Stimulated activated CD4-positive, alpha-beta T cell treated with anti-CD3 and anti-CD28 coated beads, Interleukin-15, amount 100 ng/mL, for 24 hours (primary cell): ENCODE data around the gene TRIM17.

Source experiments
- DNase-seq: peaks from one replicate; pipeline ENCODE4 v3.0.0-alpha.2; 2020

Gene TRIM17

DNA sequence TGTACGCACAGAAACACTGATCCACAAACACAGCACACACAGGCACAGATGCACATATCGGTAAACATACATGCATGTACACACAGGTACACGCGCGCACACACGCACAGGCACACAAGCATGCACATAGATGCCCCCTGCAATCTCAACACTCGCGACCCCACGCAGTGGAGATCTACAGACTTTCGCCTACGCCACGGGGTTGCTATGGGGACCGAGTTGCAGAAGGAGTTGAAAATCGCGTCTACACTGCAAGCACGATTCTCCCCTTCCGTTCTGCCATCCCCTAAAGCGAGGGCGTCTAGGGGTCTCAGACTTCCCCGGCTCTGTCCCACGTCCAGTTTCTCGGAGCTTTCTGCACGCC, 826 bp downstream of the TRIM17 start:
- DNase-seq: peak; percentile 39

DNA sequence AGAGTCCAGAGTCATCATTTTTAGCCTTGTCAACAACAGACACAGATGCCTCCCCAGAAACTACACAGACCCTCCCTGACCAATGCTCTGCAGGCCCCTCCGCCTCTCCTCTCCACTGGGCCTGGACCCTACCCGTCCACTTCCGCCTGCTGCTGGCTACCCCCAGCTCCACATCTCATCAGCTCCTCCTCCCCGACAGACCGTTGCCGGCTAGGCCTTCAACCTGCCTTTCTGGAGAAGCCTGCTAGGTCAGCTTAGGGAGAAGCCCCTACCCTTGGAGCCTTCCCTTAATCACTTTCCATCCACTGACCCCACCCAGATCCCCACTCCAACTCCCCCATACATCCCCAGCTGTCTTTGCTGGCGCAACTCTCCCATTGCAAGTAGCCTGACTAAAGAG, 1.4 kb downstream of the TRIM17 start:
- no peak for DNase-seq

DNA sequence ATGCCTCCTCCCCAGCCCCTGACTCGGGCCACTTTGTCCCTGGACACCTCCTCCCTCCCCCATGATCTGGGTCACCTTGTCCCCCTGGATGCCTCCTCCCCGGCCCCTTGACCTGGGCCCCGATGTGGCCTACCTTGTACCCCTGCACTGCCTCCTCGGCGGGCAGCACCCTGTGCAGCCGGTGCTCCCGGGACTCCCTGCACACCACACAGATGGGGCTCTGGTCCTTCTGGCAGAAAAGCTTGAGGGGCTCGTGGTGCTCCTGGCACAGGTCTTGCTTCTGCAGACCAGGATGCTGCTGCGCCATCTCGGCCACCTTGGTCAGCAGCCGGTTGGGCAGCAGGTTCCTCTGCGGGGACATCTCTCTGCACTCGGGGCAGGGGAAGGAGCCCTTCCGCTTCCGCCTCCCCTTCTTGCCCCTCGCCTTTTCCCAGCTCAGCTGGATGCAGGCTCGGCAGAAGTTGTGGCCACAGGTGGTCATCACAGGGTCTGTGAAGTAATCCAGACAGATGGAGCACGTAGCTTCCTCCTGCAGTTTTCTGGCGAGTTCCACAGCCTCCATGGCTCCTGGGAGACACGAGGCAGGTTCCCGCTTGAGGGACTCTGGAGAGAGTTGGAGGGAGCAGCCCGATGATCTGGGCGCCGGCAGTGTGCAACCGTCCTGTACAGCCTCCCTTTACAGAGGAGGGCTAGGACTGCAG, 2.0 kb downstream of the TRIM17 start:
- DNase-seq: no peak

DNA sequence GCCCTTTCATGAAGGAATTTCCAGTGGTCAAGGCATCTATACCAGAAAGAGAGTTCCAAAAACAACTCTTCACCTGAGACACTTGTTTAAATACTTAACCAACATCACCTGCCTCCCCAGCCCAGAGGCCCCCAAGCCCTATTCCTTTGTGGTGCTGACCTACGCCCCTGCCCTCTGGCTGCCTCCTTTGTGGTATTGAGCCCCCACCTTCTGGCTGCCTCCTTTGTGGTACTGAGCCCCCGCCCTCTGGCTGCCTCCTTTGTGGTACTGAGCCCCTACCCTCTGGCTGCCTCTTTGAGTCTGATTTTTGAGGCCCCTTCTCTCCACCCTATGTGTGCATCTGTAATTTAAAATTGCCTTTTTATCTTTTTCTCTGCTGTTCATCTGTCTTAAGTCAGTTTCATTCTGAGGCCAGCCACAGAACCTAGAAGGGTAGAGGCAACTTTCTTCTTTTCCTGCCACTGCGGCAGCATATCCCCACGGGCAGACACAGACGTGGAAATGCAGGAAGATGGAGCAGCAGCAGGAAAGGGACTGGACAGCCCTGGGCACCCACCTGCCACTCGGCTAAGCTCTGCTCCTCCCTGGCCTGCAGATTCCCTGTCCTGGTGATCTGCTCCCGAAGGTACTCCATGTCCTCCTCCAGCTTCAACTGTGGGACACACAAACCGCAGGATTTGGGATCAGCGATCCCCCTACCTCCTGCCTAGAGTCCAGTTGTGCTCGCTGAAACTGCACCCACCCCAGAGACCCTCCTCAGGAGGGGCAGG, 3.2 kb downstream of the TRIM17 start:
- no peak for DNase-seq

- no peak for DNase-seq
Measured at GRCh38 chr1:228411548-228412430, 4.9 kb downstream of the TRIM17 start.

GRCh38 chr1:228411121-228411520, 5.5 kb downstream of the TRIM17 start:
- no peak for DNase-seq

DNA sequence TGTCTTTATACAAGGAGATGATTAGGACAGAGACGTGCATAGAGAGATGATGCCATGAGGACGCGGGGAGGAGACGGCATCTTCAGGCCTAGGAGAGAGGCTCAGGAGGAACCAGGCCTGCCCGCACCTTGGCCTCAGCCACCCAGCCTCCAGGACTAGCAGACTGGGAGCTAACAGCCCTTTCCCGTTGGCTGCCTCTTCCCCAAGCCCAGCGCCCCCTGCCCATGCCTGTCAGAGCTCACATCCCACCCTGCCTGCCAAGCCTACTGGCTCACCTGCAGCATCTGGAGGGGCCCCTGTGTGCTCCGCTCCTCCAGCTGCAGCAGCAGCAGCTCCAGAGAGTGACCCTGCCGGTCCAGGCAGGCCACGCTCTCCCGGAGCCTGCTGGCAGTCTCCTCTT, 6.0 kb downstream of the TRIM17 start:
- DNase-seq: no peak

GRCh38 chr1:228410015-228410414, 6.6 kb downstream of the TRIM17 start:
- DNase-seq: no peak

- DNase-seq: no peak
Measured at GRCh38 chr1:228408869-228409805, 7.5 kb downstream of the TRIM17 start.

- DNase-seq: no peak
Measured at GRCh38 chr1:228408041-228408868, 8.4 kb downstream of the TRIM17 start.

DNA sequence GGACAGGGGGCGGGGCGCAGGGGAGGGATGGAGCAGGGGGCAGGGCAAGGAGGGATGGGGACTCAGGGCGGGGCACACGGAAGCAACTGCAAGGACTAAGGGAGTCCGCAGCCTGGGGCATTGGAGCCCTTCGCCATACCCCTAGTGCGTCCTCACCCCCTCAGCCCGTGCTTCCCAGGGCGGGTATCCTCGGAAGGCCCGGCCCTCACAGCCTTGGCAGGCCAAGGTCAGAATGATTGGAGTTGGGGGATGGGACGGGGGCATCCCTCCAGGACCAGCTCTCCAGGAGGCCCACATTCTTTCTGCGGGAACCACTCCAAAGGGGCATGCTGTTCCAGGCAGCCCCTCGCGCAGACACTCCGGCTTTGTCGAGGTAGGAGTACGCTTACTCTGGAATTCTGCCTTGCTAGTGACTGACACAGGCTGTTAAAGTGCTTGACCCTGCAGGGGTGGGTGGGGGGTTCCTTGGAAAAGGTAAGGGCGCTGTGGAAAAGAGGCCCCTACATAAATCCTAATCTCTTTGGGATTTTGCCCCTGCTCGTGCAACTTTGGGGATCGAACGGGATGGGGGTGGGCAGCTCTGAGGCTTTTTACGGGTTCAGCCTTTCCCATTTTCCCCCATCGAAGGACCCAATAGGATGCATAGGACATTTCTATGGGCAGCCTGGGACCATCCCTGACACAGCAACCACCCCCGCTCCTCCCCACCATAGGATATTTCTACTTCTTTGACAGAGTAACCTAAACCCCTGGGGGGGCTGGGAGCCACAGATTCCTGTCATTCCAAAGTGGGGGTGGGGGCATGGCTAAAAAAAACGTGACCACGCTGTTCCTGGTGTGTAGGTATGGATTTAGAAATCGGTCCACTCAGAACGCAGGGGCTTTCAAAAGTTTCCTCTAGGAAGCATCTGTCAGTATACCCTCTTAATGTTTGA, 9.3 kb downstream of the TRIM17 start:
- no peak for DNase-seq

- no peak for DNase-seq
Measured at GRCh38 chr1:228405979-228406228, 10.8 kb downstream of the TRIM17 start.

- no peak for DNase-seq
Measured at GRCh38 chr1:228405200-228405978, 11.3 kb downstream of the TRIM17 start.

- no peak for DNase-seq
Measured at GRCh38 chr1:228404107-228404720, 12.4 kb downstream of the TRIM17 start.

- DNase-seq: no peak
Measured at GRCh38 chr1:228403231-228403631, 13.4 kb downstream of the TRIM17 start.

DNA sequence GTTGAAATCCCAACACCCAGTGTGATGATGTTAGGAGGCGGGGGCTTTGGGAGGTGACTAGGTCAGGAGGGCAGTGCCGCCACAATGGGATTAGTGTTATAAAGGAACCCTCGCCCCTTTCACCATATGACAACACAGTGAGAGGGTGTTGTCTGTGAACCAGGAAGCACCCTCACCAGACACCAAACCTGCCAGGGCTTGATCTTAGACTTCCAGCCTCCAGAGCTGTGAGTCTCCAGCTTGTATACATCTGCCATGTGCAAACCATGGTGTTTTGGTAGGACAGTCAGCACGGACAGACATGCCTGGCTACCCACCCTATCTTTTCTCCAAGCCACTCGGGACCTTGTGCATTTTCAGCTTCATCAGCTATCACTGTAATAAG, 14.0 kb downstream of the TRIM17 start:
- no peak for DNase-seq

- DNase-seq: no peak
Measured at GRCh38 chr1:228401782-228402640, 14.7 kb downstream of the TRIM17 start.

DNA sequence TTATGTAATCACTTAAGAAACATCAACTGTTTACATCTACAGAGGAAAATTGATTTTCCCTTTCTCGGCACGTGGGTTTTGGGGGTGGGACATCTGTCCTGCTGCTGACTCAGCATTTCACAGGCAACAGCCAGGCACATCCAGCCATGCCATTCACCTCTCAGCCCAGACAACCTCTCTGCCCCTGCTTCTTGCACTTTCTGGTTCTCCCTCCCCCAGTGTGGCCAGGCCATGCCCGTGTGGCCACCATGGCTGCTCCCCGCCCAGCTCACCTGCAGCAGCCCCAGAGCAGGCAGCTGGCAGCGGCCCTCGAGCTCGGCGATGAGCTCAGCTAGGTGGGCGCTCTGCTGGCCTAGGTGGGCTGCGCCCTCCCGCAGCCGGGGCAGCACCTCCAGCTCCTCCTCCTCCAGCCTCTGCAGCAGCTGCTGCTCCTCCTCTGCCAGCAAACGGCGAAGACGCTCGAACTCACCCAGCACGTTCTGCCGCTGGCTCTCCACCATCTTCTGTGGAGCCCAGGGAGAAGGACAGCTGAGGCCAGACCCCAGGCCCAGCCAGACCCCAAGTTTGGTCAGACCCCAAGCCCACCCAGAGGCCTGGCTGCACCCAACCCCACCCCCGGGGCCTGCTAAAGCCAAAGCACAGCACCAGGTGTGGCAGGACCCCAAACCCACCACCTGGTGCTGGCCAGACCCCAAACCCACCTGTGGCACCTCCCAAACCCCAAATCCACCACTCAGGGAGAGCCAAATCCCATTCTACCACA, 15.8 kb downstream of the TRIM17 start:
- no peak for DNase-seq
